IMR-90 (cell line): ENCODE data around the gene TMEM63C. TPM values are rescaled to one million over a fixed set of nuclear protein-coding genes. Genes with fewer than 3 reads are reported as not detected.

Experiments
- ATAC-seq: fragments of 200-7000 bp; cut with Tn5 transposase; 2 replicates; pipeline ENCODE4 v1.9.1; 2020; ENCODE audit warnings: low read depth, mild to moderate bottlenecking, moderate library complexity
- BruUV-seq: library from RNA; stranded (reverse); fragments of 400-500 nt; replicated peaks from 2 replicates; lab custom pipeline; 2021; lab: Mats Ljungman, UMichigan
- CTCF ChIA-PET: fragments of 300-600 bp; formaldehyde crosslinking; extraction: SDS; loops from one replicate; lab custom pipeline; 2021; ENCODE audit warnings: antibody characterized with exemption; lab: Yijun Ruan, JAX
- POLR2A ChIA-PET: fragments of 300-600 bp; sonication (Branson Sonifier 250); formaldehyde crosslinking; loops from one replicate; lab custom pipeline; 2022; ENCODE audit warnings: antibody characterized with exemption; ENCODE audit not compliant: unreplicated experiment; lab: Charles Lee
- DNase-seq: peaks from one replicate; pipeline ENCODE4 v3.0.0; 2013
- H2AFZ ChIP-seq: replicated peaks from 2 replicates; pipeline ENCODE3; 2013; ENCODE audit warnings: low read length, mild to moderate bottlenecking; ENCODE audit not compliant: poor library complexity
- H2AK5ac ChIP-seq: 2 replicates; pipeline ENCODE4 v1.6.1; 2013; ENCODE audit warnings: low read depth, low read length, inconsistent platforms
- H2AK9ac ChIP-seq: replicated peaks from 2 replicates; pipeline ENCODE3; 2013; ENCODE audit warnings: mild to moderate bottlenecking, low read depth, low read length, moderate library complexity; ENCODE audit not compliant: poor library complexity
- H2BK120ac ChIP-seq: 2 replicates; pipeline ENCODE4 v1.6.1; 2013; ENCODE audit warnings: low read depth, low read length, inconsistent platforms
- H2BK15ac ChIP-seq: 3 replicates; pipeline ENCODE4 v1.6.1; 2013; ENCODE audit warnings: low read depth, low read length, inconsistent platforms
- H2BK20ac ChIP-seq: 2 replicates; pipeline ENCODE4 v1.6.1; 2013; ENCODE audit warnings: low read depth, mild to moderate bottlenecking, inconsistent platforms, low read length, moderate library complexity
- H2BK5ac ChIP-seq: 2 replicates; pipeline ENCODE4 v1.6.1; 2013; ENCODE audit warnings: mild to moderate bottlenecking, low read depth, low read length, inconsistent platforms; ENCODE audit not compliant: poor library complexity, severe bottlenecking
- H3K14ac ChIP-seq: replicated peaks from 2 replicates; pipeline ENCODE4 v1.6.1; 2013; ENCODE audit warnings: low read depth, low read length, inconsistent platforms
- H3K18ac ChIP-seq: 2 replicates; pipeline ENCODE4 v1.6.1; 2013; ENCODE audit warnings: low read depth, low read length, control low read depth
- H3K23ac ChIP-seq: 2 replicates; pipeline ENCODE4 v1.6.1; 2013; ENCODE audit warnings: low read depth, low read length, inconsistent platforms
- H3K27ac ChIP-seq: 2 replicates; pipeline ENCODE4 v1.5.1; 2013; ENCODE audit warnings: mild to moderate bottlenecking, control low read depth, low read length; ENCODE audit not compliant: insufficient read depth
- H3K27me3 ChIP-seq: 2 replicates; pipeline ENCODE4 v1.6.1; 2013; ENCODE audit warnings: low read length; ENCODE audit not compliant: control insufficient read depth, insufficient read depth
- H3K36me3 ChIP-seq: 2 replicates; pipeline ENCODE4 v1.6.1; 2013; ENCODE audit warnings: low read length, mixed read lengths; ENCODE audit not compliant: control insufficient read depth, insufficient read depth
- H3K4ac ChIP-seq: 2 replicates; pipeline ENCODE4 v1.6.1; 2013; ENCODE audit warnings: low read depth, low read length, inconsistent platforms
- H3K4me1 ChIP-seq: 2 replicates; pipeline ENCODE4 v1.6.1; 2013; ENCODE audit warnings: low read length, mixed read lengths; ENCODE audit not compliant: control insufficient read depth, insufficient read depth
- H3K4me2 ChIP-seq: 2 replicates; pipeline ENCODE4 v1.6.1; 2013; ENCODE audit warnings: low read depth, mild to moderate bottlenecking, control low read depth, low read length, moderate library complexity
- H3K4me3 ChIP-seq: 2 replicates; pipeline ENCODE4 v1.5.1; 2013; ENCODE audit warnings: low read depth, mild to moderate bottlenecking, control low read depth, low read length, moderate library complexity; ENCODE audit not compliant: insufficient read depth
- H3K56ac ChIP-seq: 2 replicates; pipeline ENCODE4 v1.6.1; 2013; ENCODE audit warnings: low read length, inconsistent platforms; ENCODE audit not compliant: insufficient read depth; ENCODE audit errors: extremely low read depth
- H3K79me1 ChIP-seq, 2 experiments: 2 replicates each; pipeline ENCODE4 v1.6.1; 2013; ENCODE audit warnings: low read length in 2 of 2, inconsistent platforms in 1 of 2, low read depth in 1 of 2
- H3K9ac ChIP-seq: 2 replicates; pipeline ENCODE4 v1.6.1; 2013; ENCODE audit warnings: low read depth, low read length, control low read depth
- H3K9me1 ChIP-seq: 2 replicates; pipeline ENCODE4 v1.6.1; 2013; ENCODE audit warnings: low read length, inconsistent platforms; ENCODE audit not compliant: insufficient read depth
- H3K9me3 ChIP-seq: 2 replicates; pipeline ENCODE4 v1.6.1; 2013; ENCODE audit warnings: low read length; ENCODE audit not compliant: control insufficient read depth, insufficient read depth
- H4K20me1 ChIP-seq: 2 replicates; pipeline ENCODE4 v1.6.1; 2013; ENCODE audit warnings: low read length, inconsistent platforms; ENCODE audit not compliant: insufficient read depth
- H4K5ac ChIP-seq: 2 replicates; pipeline ENCODE4 v1.6.1; 2013; ENCODE audit warnings: mild to moderate bottlenecking, low read depth, low read length, control low read depth
- H4K8ac ChIP-seq, 2 experiments: 2 replicates each; pipeline ENCODE4 v1.6.1; 2013; ENCODE audit warnings: low read depth in 2 of 2, low read length in 2 of 2, control low read depth in 1 of 2, inconsistent platforms in 1 of 2
- H4K91ac ChIP-seq: 2 replicates; pipeline ENCODE4 v1.6.1; 2013; ENCODE audit warnings: low read depth, low read length, inconsistent platforms; ENCODE audit not compliant: insufficient read depth
- BHLHE40 ChIP-seq: fragments of 150-350 bp; IDR thresholded peaks from 2 replicates; pipeline ENCODE4 v1.6.1; 2016; ENCODE audit warnings: mild to moderate bottlenecking, low read depth, low read length
- CEBPB ChIP-seq: IDR thresholded peaks from 2 replicates; pipeline ENCODE4 v1.6.1; 2012; ENCODE audit warnings: low read depth, low read length, improper control_type of control experiment
- CHD1 ChIP-seq: IDR thresholded peaks from 2 replicates; pipeline ENCODE4 v1.6.1; 2012; ENCODE audit warnings: low read depth, low read length, improper control_type of control experiment
- ELK1 ChIP-seq: fragments of 150-350 bp; IDR thresholded peaks from 2 replicates; pipeline ENCODE4 v1.6.1; 2016; ENCODE audit warnings: low read depth, mild to moderate bottlenecking, low read length, moderate library complexity, borderline replicate concordance
- MAFK ChIP-seq: IDR thresholded peaks from 2 replicates; pipeline ENCODE4 v1.6.1; 2012; ENCODE audit warnings: low read depth, low read length, improper control_type of control experiment
- MAZ ChIP-seq: IDR thresholded peaks from 2 replicates; pipeline ENCODE4 v1.6.1; 2012; ENCODE audit warnings: low read depth, mild to moderate bottlenecking, low read length, improper control_type of control experiment, moderate library complexity, borderline replicate concordance
- MXI1 ChIP-seq: IDR thresholded peaks from 2 replicates; pipeline ENCODE4 v1.6.1; 2012; ENCODE audit warnings: low read depth, mild to moderate bottlenecking, low read length, moderate library complexity, borderline replicate concordance
- NFE2L2 ChIP-seq: fragments of 150-350 bp; IDR thresholded peaks from 2 replicates; pipeline ENCODE4 v1.6.1; 2016; ENCODE audit warnings: low read depth, mild to moderate bottlenecking, low read length
- POLR2A ChIP-seq: IDR thresholded peaks from 2 replicates; pipeline ENCODE4 v1.6.1; 2012; ENCODE audit warnings: mild to moderate bottlenecking, low read depth, low read length
- RAD21 ChIP-seq: IDR thresholded peaks from 2 replicates; pipeline ENCODE4 v1.6.1; 2012; ENCODE audit warnings: low read length, improper control_type of control experiment
- RCOR1 ChIP-seq: IDR thresholded peaks from 2 replicates; pipeline ENCODE4 v1.6.1; 2012; ENCODE audit warnings: mild to moderate bottlenecking, low read length, improper control_type of control experiment; ENCODE audit not compliant: insufficient replicate concordance
- SMC3 ChIP-seq: fragments of 150-350 bp; IDR thresholded peaks from 2 replicates; pipeline ENCODE4 v1.6.1; 2016; ENCODE audit warnings: low read depth, mild to moderate bottlenecking, antibody characterized with exemption, low read length, moderate library complexity
- USF2 ChIP-seq: fragments of 150-350 bp; IDR thresholded peaks from 2 replicates; pipeline ENCODE4 v1.6.1; 2017; ENCODE audit warnings: mild to moderate bottlenecking, antibody characterized with exemption, low read length, low read depth
- WGBS, 2 experiments: methylation state at CpG; one replicate each; pipeline versions ENCODE4 v1.1.5 to v1.1.7; 2013; ENCODE audit warnings: missing lambda C conversion rate in 2 of 2; ENCODE audit not compliant: insufficient read length in 1 of 2; ENCODE audit errors: extremely low coverage in 2 of 2; 5-methylcytosine and 5-hydroxymethylcytosine counted together
- dilution Hi-C: fragments of 300-500 bp; cut with HindIII; formaldehyde crosslinking; loops from one replicate; pipeline ENCODE4 v1.14.3; 2018; ENCODE audit warnings: low sequenced_read_pairs; ENCODE audit not compliant: unreplicated experiment
- in situ Hi-C: fragments of 300-500 bp; cut with MboI; formaldehyde crosslinking; loops from 3 replicates; pipeline ENCODE4 v1.14.3; 2019; ENCODE audit warnings: low sequenced_read_pairs, inconsistent platforms, mixed read lengths
- intact Hi-C: fragments of 100-400 bp; cut with micrococcal nuclease; formaldehyde crosslinking; loops from 2 replicates; pipeline ENCODE4 v1.10.0; 2022
- polyA plus RNA-seq, 3 experiments: library from polyadenylated mRNA; depleted of rRNA; stranded (reverse); fragments of >200 nt; gene quantifications; 2 replicates each; pipeline ENCODE4 v1.2.3, GENCODE V29; 2012; ENCODE audit warnings: low replicate concordance in 1 of 3
- total RNA-seq: library from RNA; depleted of rRNA; stranded (reverse); fragments of >200 nt; gene quantifications from 2 replicates; pipeline ENCODE4 v1.2.3, GENCODE V29; 2012

TMEM63C gene
- total and polyA plus RNA-seq, 2 of the 4 experiments (the other 2 are of a cell fraction) = under 0.01 TPM; not detected in 1

- no peak for TF ChIP-seq USF2
- TF ChIP-seq POLR2A = no peak
- TF ChIP-seq CHD1 = no peak
Measured at GRCh38 chr14:77256694-77257093, 75.1 kb downstream of the TMEM63C start (continued).

GRCh38 chr14:77257700-77258099 lies 76.1 kb downstream of the TMEM63C start:
- no peaks in the 10 kb centered on the region for H3K9me3 ChIP-seq
- no TSS peak for BruUV-seq
- no peak overlapping the region for H2BK5ac ChIP-seq
- peaks cover 23% of the 10 kb centered on the region for H3K27me3 ChIP-seq
- DNase-seq = no peak
- no peak overlapping the region for H2BK15ac ChIP-seq
- no peak overlapping the region for H2BK120ac ChIP-seq
- H4K5ac ChIP-seq = no peak overlapping the region
- H3K36me3 ChIP-seq = no peaks in the 10 kb centered on the region
- in situ Hi-C loops (no loop called here), intact Hi-C loops (no loop called here), dilution Hi-C loops (no loop called here)
- H2BK20ac ChIP-seq = no peak overlapping the region
- no peak overlapping the region for H3K9ac ChIP-seq
- H3K4me2 ChIP-seq = no peak overlapping the region
- no peaks in the 10 kb centered on the region for H3K79me1 ChIP-seq
- no peak overlapping the region for H3K27ac ChIP-seq
- no peak overlapping the region for H3K4me3 ChIP-seq
- no peak overlapping the region for H3K56ac ChIP-seq
- ATAC-seq = no peak
- H4K8ac ChIP-seq = no peak overlapping the region
- no peak overlapping the region for H2AK9ac ChIP-seq
- no peak overlapping the region for H4K91ac ChIP-seq
- no peak overlapping the region for H3K23ac ChIP-seq
- no peaks in the 10 kb centered on the region for H3K4me1 ChIP-seq
- no peak overlapping the region for H3K14ac ChIP-seq
- no peak overlapping the region for H3K4ac ChIP-seq
- no peaks in the 10 kb centered on the region for H3K9me1 ChIP-seq
- no peak overlapping the region for H2AFZ ChIP-seq
- no peak overlapping the region for H3K18ac ChIP-seq
- no peak overlapping the region for H2AK5ac ChIP-seq
- CTCF ChIA-PET = no interaction called here
- no peaks in the 10 kb centered on the region for H4K20me1 ChIP-seq
- POLR2A ChIA-PET = no interaction called here
- WGBS, 2 experiments = 70% methylated on average over 4 of the region's 10 CpGs; no CpG with 5 or more reads in 1 of the 2 experiments
- TF ChIP-seq RCOR1 = no peak
- no peak for TF ChIP-seq SMC3
- TF ChIP-seq ELK1 = no peak
- TF ChIP-seq CEBPB = no peak
- no peak for TF ChIP-seq MAFK
- TF ChIP-seq POLR2A = no peak
- no peak for TF ChIP-seq MXI1
- no peak for TF ChIP-seq NFE2L2
- TF ChIP-seq RAD21 = no peak
- TF ChIP-seq CHD1 = no peak
- no peak for TF ChIP-seq BHLHE40
- TF ChIP-seq MAZ = no peak
- TF ChIP-seq USF2 = no peak
